ENCODE data around the gene PRSS56. TPM values are rescaled to one million over a fixed set of nuclear protein-coding genes. Genes with fewer than 3 reads are reported as not detected.

The PRSS56 gene
- polyA plus RNA-seq, 1 experiment: not detected

- TF ChIP-seq CTCF (IDR thresholded peaks at IDR 0.05; ENCODE audit: low read depth, low read length): no peak
- no peaks in the 10 kb centered on the region for H3K9me3 ChIP-seq (ENCODE audit: control insufficient read depth, insufficient read depth, low read length)
- DNase-seq (ENCODE audit: low read depth, low spot score): no peak
- ChIA-PET POLR2A (no interaction called here), CTCF (no interaction called here)
- peaks cover 38% of the 10 kb centered on the region for H3K27me3 ChIP-seq (ENCODE audit: control insufficient read depth, insufficient read depth, low read length)
- no peak overlapping the region for H3K27ac ChIP-seq (ENCODE audit: low read depth, low read length)
- H3K4me3 ChIP-seq (ENCODE audit: low read depth, low read length): no peak overlapping the region
Observed at GRCh38 chr2:232498452-232498851, 21.7 kb upstream of the PRSS56 start.

- no peak for DNase-seq (ENCODE audit: low read depth, low spot score)
- no peak for TF ChIP-seq CTCF (IDR thresholded peaks at IDR 0.05; ENCODE audit: low read depth, low read length)
- Histone ChIP-seq H3K4me3 (ENCODE audit: low read depth, low read length) (no peak overlapping the region), H3K9me3 (ENCODE audit: control insufficient read depth, insufficient read depth, low read length) (no peaks in the 10 kb centered on the region), H3K27me3 (ENCODE audit: control insufficient read depth, insufficient read depth, low read length) (peaks cover 51% of the 10 kb centered on the region), H3K27ac (ENCODE audit: low read depth, low read length) (no peak overlapping the region)
- ChIA-PET POLR2A (no interaction called here), CTCF (interaction anchor here (0.7 kb wide), 1 partner anchor 14 kb away, joined by 7 read pairs; no protein-coding TSS in a partner anchor)
Observed at GRCh38 chr2:232501331-232501771, 18.8 kb upstream of the PRSS56 start.

- no peaks in the 10 kb centered on the region for H3K9me3 ChIP-seq (ENCODE audit: control insufficient read depth, insufficient read depth, low read length)
- peaks cover 55% of the 10 kb centered on the region for H3K27me3 ChIP-seq (ENCODE audit: control insufficient read depth, insufficient read depth, low read length)
- POLR2A ChIA-PET: no interaction called here
- no peak for DNase-seq (ENCODE audit: low read depth, low spot score)
- no peak overlapping the region for H3K4me3 ChIP-seq (ENCODE audit: low read depth, low read length)
- no peak overlapping the region for H3K27ac ChIP-seq (ENCODE audit: low read depth, low read length)
- TF ChIP-seq CTCF (IDR thresholded peaks at IDR 0.05; ENCODE audit: low read depth, low read length): no peak
- CTCF ChIA-PET: no interaction called here
Observed at GRCh38 chr2:232501794-232502390, 18.3 kb upstream of the PRSS56 start.

- Histone ChIP-seq H3K27me3 (ENCODE audit: control insufficient read depth, insufficient read depth, low read length) (peaks cover 51% of the 10 kb centered on the region), H3K9me3 (ENCODE audit: control insufficient read depth, insufficient read depth, low read length) (no peaks in the 10 kb centered on the region), H3K4me3 (ENCODE audit: low read depth, low read length) (no peak overlapping the region), H3K27ac (ENCODE audit: low read depth, low read length) (no peak overlapping the region)
- ChIA-PET CTCF (no interaction called here), POLR2A (no interaction called here)
- no peak for DNase-seq (ENCODE audit: low read depth, low spot score)
- TF ChIP-seq CTCF (IDR thresholded peaks at IDR 0.05; ENCODE audit: low read depth, low read length): no peak
Observed at GRCh38 chr2:232502511-232502910, 17.7 kb upstream of the PRSS56 start.

- DNase-seq (ENCODE audit: low read depth, low spot score): no peak
- ChIA-PET CTCF (no interaction called here), POLR2A (no interaction called here)
- Histone ChIP-seq H3K9me3 (ENCODE audit: control insufficient read depth, insufficient read depth, low read length) (no peaks in the 10 kb centered on the region), H3K27ac (ENCODE audit: low read depth, low read length) (no peak overlapping the region), H3K4me3 (ENCODE audit: low read depth, low read length) (no peak overlapping the region), H3K27me3 (ENCODE audit: control insufficient read depth, insufficient read depth, low read length) (peaks cover 53% of the 10 kb centered on the region)
- no peak for TF ChIP-seq CTCF (IDR thresholded peaks at IDR 0.05; ENCODE audit: low read depth, low read length)
Observed at GRCh38 chr2:232502911-232503808, 17.0 kb upstream of the PRSS56 start.

Data from AG04450 (cell line).